Endodermal cell (in vitro differentiated cells): ENCODE data around the gene GLRX3. TPM values are rescaled to one million over a fixed set of nuclear protein-coding genes. Genes with fewer than 3 reads are reported as not detected.
A peak's percentile ranks its signal among the peaks of the same experiment; 100 is the strongest.

ENCODE experiments used
- DNase-seq: peaks from one replicate; pipeline ENCODE4 v3.0.0-alpha.2; 2017
- H3K27ac ChIP-seq: 2 replicates; pipeline ENCODE4 v1.5.1; 2013; ENCODE audit warnings: mild to moderate bottlenecking, low read depth, low read length, moderate library complexity
- H3K27me3 ChIP-seq: 2 replicates; pipeline ENCODE4 v1.6.1; 2013; ENCODE audit warnings: mild to moderate bottlenecking, low read length, moderate library complexity; ENCODE audit not compliant: insufficient read depth, control insufficient read depth, poor library complexity, severe bottlenecking
- H3K36me3 ChIP-seq: 2 replicates; pipeline ENCODE4 v1.7.0; 2013; ENCODE audit warnings: mild to moderate bottlenecking, low read length, moderate library complexity; ENCODE audit not compliant: control insufficient read depth, insufficient read depth
- H3K4me1 ChIP-seq: one replicate; pipeline ENCODE4 v1.7.0; 2013; ENCODE audit warnings: low read length; ENCODE audit not compliant: control insufficient read depth, insufficient read depth
- H3K4me3 ChIP-seq: 2 replicates; pipeline ENCODE4 v1.5.1; 2013; ENCODE audit warnings: mild to moderate bottlenecking, low read length, moderate library complexity
- H3K9ac ChIP-seq: 2 replicates; pipeline ENCODE4 v1.6.1; 2013; ENCODE audit warnings: mild to moderate bottlenecking, low read length, moderate library complexity; ENCODE audit not compliant: poor library complexity, severe bottlenecking; ENCODE audit errors: extremely low read depth
- H3K9me3 ChIP-seq: 2 replicates; pipeline ENCODE4 v1.6.1; 2013; ENCODE audit warnings: mild to moderate bottlenecking, low read length, moderate library complexity; ENCODE audit not compliant: control insufficient read depth
- H3K27ac Mint-ChIP-seq: 2 replicates; pipeline ENCODE4 v1.8.0; 2020; ENCODE audit warnings: mixed read lengths
- H3K27me3 Mint-ChIP-seq: 2 replicates; pipeline ENCODE4 v1.8.0; 2021; ENCODE audit warnings: mild to moderate bottlenecking, mixed read lengths; ENCODE audit not compliant: insufficient read depth
- H3K36me3 Mint-ChIP-seq: 2 replicates; pipeline ENCODE4 v1.8.0; 2020; ENCODE audit warnings: low read depth, mixed read lengths
- H3K4me1 Mint-ChIP-seq: 2 replicates; pipeline ENCODE4 v1.8.0; 2020; ENCODE audit warnings: mixed read lengths
- H3K4me3 Mint-ChIP-seq: 2 replicates; pipeline ENCODE4 v1.8.0; 2020; ENCODE audit warnings: mild to moderate bottlenecking, moderate library complexity, mixed read lengths
- H3K9me3 Mint-ChIP-seq: 2 replicates; pipeline ENCODE4 v1.8.0; 2020; ENCODE audit warnings: mild to moderate bottlenecking, mixed read lengths
- CTCF ChIP-seq: fragments of 200-600 bp; sonication (generic); conservative IDR thresholded peaks from 2 replicates; pipeline ENCODE4 v1.5.0; 2021; ENCODE audit warnings: antibody characterized with exemption, mild to moderate bottlenecking
- WGBS, 2 experiments: methylation state at CpG; one replicate each; pipeline versions ENCODE4 v1.1.5 to v1.1.7; 2013; ENCODE audit warnings: missing lambda C conversion rate in 2 of 2, mixed read lengths in 1 of 2; ENCODE audit not compliant: insufficient coverage in 1 of 2, insufficient read length in 1 of 2; 5-methylcytosine and 5-hydroxymethylcytosine counted together
- total RNA-seq, 2 donors: library from RNA; stranded (reverse); fragmentation: NEBNext Ultra II Directional in 1 of 2; extraction: Animal tissue kit (Norgen Biotek cat#: 25700) in 1 of 2; gene quantifications; 2 replicates in 1 of 2; 3 replicates in 1 of 2; pipeline ENCODE4 v1.2.1, GENCODE V29; 2021

Gene GLRX3
- total RNA-seq, 2 donors from 2014 or later = 119 to 123 TPM

- Mint-ChIP-seq H3K36me3 (peaks cover 10% of the 10 kb centered on the region), H3K4me1 (peaks cover 16% of the 10 kb centered on the region), H3K27me3 (peaks cover 18% of the 10 kb centered on the region), H3K4me3 (peak overlapping the region; percentile 81), H3K9me3 (peaks cover 11% of the 10 kb centered on the region), H3K27ac (peak overlapping the region; percentile 97)
- Histone ChIP-seq H3K4me1 (peaks cover 6% of the 10 kb centered on the region), H3K9me3 (peaks cover 7% of the 10 kb centered on the region), H3K4me3 (peak overlapping the region; percentile 96), H3K27me3 (no peaks in the 10 kb centered on the region), H3K36me3 (no peaks in the 10 kb centered on the region), H3K9ac (peak overlapping the region; percentile 83), H3K27ac (peak overlapping the region; percentile 20)
- 2 to 4% methylated on average over 7 to 9 of the region's 9 CpGs for WGBS, 2 experiments
- TF ChIP-seq CTCF = peak; percentile 88
- DNase-seq = peak; percentile 91
These were observed 26.4 kb upstream of the GLRX3 start for GRCh38 chr10:130109796-130110245.

- Histone ChIP-seq H3K27ac (peak within 1 kb of the TSS; percentile 89), H3K4me1 (peaks cover 6% of the 10 kb centered on the region), H3K4me3 (peak within 1 kb of the TSS; percentile 96), H3K9ac (peak within 1 kb of the TSS; percentile 83), H3K27me3 (no peaks in the 10 kb centered on the region), H3K9me3 (peaks cover 7% of the 10 kb centered on the region), H3K36me3 (no peaks in the 10 kb centered on the region)
- 0 to 2% methylated on average over 19 to 71 of the region's 71 CpGs for WGBS, 2 experiments
- Mint-ChIP-seq H3K4me1 (peaks cover 16% of the 10 kb centered on the region), H3K4me3 (peak within 1 kb of the TSS; percentile 81), H3K9me3 (peaks cover 15% of the 10 kb centered on the region), H3K27ac (peak within 1 kb of the TSS; percentile 97), H3K36me3 (peaks cover 10% of the 10 kb centered on the region), H3K27me3 (peaks cover 18% of the 10 kb centered on the region)
- DNase-seq = peak; percentile 99
- no peak for TF ChIP-seq CTCF
These were observed 25.7 kb upstream of the GLRX3 start, which contains the start of gene C10orf143 for GRCh38 chr10:130110246-130111112. Gene C10orf143 (minus strand): TSS chr10:130110830. CDS start chr10:130110772, 58 bp downstream.

- Mint-ChIP-seq H3K4me3 (peak overlapping the region; percentile 81), H3K9me3 (peaks cover 20% of the 10 kb centered on the region), H3K4me1 (peaks cover 11% of the 10 kb centered on the region), H3K27me3 (peaks cover 15% of the 10 kb centered on the region), H3K36me3 (peaks cover 5% of the 10 kb centered on the region), H3K27ac (peak overlapping the region; percentile 97)
- peak overlapping the region; percentile 96 for H3K4me3 ChIP-seq
- H3K9ac ChIP-seq = peak overlapping the region; percentile 83
- H3K9me3 ChIP-seq = peaks cover 8% of the 10 kb centered on the region
- no peaks in the 10 kb centered on the region for H3K27me3 ChIP-seq
- TF ChIP-seq CTCF = no peak
- WGBS, 2 experiments = 3 to 7% methylated on average over 15 to 49 of the region's 49 CpGs
- H3K36me3 ChIP-seq = no peaks in the 10 kb centered on the region
- H3K4me1 ChIP-seq = peaks cover 6% of the 10 kb centered on the region
- DNase-seq = peak; percentile 98
- H3K27ac ChIP-seq = peak overlapping the region; percentile 76
These were observed 24.9 kb upstream of the GLRX3 start for GRCh38 chr10:130111113-130111851.
